Daoy (cell line): ENCODE data around the gene RBP2. TPM values are rescaled to one million over a fixed set of nuclear protein-coding genes. Genes with fewer than 3 reads are reported as not detected.

ENCODE experiments used
- DNase-seq: peaks from one replicate; pipeline ENCODE4 v3.0.0-alpha.2; 2015; ENCODE audit warnings: low read depth
- total RNA-seq: library from RNA; depleted of rRNA; stranded (reverse); fragments of >200 nt; shearing (Covaris generic); gene quantifications from 2 replicates; pipeline ENCODE4 v1.2.3, GENCODE V29; 2014

RBP2 gene
- total RNA-seq, 1 experiment from 2014 or later, result not detected

GRCh38 chr3:139481116-139481515 lies 4.8 kb upstream of the RBP2 start:
- DNase-seq, result no peak

DNA sequence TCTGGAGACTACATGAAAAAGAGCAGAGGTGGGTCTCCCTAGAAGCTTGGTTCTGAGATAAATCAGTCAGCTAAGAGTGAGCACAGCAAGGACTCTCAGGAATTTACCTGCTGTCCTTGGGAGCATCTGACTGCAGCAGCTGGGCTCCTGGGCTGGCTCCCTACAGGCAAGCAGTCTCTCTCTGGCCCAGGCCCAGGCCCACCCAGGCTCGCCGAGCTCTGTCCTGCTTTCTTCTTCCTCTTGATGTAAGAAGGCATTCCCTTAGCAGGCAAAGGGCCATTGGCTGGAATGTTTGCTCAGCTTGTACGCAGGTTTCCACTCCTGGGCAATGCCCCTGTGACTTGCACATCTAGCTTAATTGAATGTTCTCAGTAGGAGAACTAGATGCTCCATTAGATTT lies 4.3 kb upstream of the RBP2 start:
- no peak for DNase-seq

DNA sequence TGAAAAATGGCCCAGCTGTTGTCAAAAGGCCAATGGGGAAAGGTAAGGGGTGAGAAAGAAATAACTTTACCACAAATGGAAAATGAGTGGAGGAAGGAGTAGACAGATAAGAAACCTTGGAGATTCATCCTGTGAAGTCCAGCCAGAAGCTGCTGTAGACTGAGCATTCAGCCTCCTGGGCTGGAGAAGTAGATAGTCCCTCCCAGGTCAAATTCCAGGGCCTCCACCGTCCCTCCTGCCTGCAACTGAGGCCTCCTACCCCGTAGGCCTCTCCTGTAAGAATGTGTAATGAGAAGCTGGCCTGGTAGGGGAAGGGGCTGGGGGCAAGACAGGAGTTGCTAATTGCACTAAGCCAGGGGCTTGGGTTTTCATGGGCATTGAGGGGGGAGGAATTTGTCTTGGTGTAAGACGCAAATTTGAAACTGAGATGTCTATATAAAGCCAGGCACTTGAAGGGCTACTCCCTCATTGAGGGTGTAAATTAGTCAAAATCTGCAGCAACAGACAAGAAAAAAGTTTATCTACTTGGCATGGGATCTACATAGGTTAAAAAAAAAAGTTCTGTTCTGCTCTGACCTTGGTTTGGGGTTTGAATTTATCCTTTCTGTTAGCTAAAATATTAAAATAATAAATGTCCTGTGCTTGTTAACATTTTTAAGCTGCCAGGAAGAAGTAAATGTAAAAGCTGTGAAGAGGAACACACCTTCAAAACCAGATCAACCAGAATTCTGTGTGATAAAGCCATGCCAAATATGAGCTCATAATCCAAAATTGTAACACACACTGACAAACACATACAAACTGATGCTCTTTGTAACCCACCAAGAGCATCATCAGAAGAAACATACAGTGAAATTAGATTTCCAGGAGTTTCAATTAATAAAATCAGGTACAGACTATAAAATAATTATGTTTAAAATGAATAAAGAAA lies 1.7 kb upstream of the RBP2 start:
- DNase-seq, result no peak

GRCh38 chr3:139473155-139473771 lies 3.1 kb downstream of the RBP2 start:
- DNase-seq, result peak; percentile 34

GRCh38 chr3:139472380-139473010 lies 3.8 kb downstream of the RBP2 start:
- DNase-seq, result no peak

GRCh38 chr3:139470199-139470598 lies 6.1 kb downstream of the RBP2 start:
- no peak for DNase-seq

DNA sequence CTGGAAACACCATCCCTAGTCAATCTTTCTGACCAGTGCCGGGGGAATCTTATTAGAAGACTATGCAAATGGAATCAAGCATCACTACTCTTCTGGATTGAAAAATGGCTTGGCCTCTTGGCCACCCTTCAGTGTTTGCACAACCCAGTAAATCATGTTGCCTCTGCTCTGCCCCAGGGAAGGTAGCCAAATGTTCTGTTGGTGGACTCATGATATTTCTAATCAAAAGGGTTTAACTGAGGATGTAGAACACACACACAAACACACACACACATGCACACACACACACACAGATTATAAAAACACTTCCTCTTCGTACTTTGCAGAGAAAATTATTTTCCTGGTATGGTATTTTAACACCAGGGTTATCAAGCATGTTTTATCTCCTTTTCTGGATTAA lies 7.9 kb downstream of the RBP2 start:
- no peak for DNase-seq

- no peak for DNase-seq
Observed at GRCh38 chr3:139466360-139466759, 10.0 kb downstream of the RBP2 start.

GRCh38 chr3:139465636-139466035 lies 10.7 kb downstream of the RBP2 start:
- DNase-seq, result no peak

- no peak for DNase-seq
Observed at GRCh38 chr3:139463466-139463865, 12.8 kb downstream of the RBP2 start.

GRCh38 chr3:139460529-139460928 lies 15.8 kb downstream of the RBP2 start:
- DNase-seq, result no peak

DNA sequence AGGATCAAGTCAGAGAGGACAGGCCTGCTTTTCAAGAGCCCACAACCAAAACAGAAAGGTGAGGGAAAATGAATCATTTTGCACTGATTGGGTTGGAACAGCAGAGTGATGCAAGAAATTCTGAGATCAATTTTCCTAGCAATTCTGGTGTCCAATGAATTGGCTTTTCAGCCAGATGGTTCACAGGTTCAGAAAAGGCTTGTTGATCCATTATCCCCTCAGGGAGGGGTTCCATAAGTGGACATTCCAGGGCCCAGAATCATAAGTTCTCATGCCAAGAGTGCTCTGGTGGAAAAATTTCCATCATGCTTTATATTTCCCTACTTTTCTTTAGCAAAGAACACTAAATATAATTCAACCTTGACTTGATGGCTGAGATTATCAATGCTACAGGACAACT lies 16.2 kb downstream of the RBP2 start:
- no peak for DNase-seq

GRCh38 chr3:139458348-139458747 lies 18.0 kb downstream of the RBP2 start:
- DNase-seq, result no peak

DNA sequence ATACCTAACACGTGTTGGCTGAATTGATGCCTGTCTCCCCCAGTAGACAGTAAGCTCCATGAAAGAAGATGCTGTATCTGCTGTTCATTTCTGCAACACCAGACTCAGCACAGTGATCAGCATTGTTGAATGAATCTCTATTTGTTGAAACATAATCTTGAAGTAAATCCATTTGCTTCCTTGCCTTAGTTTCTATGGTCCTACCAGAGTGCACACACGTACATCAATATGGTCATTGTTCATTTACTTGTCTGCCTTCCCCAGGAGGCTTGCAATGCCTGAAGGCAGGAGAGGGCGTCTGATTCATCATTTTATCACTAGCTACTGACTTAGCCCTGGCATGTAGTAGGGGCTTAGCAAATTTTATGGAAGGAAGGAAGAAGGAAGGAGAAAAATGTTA lies 19.2 kb downstream of the RBP2 start:
- peak; percentile 24 for DNase-seq

- no peak for DNase-seq
Observed at GRCh38 chr3:139456386-139456785, 19.9 kb downstream of the RBP2 start.

DNA sequence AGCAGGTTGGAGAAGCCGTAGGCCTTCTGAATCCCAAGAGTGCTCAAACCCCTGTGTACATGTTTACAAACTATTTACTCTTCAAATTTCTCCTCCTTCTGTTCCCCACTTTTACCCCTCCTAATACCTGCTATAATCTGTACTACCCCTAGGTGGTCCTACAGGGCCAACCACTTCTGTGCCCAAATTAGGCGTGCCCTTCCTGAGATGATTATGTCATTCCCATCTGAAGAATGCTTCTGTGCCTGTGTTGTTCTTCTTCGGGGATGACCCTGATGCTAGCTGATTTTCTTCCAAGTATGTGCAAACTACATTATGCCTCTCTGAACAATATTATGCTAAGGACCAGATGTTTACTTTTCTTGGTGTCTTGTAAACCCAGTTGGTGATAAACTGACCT lies 20.5 kb downstream of the RBP2 start:
- DNase-seq, result peak; percentile 15

DNA sequence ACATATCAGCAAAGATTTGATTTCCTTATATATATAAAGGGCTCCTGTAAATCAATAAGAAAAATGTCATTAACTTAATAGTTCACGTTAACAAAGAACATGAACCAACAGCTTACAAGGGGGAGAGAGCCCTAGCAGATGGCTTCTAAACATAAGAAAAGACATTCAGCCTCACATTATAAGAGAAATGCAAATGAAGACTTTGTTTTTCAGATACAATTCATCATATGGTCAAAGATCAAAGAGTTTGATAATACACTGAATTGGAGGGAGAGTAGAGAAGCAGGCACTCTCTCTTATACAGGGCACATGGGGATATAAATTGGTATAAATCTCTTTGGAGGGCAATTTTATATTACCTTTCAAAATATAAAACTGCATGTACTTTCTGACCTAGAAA lies 21.1 kb downstream of the RBP2 start:
- DNase-seq, result no peak

- no peak for DNase-seq
Observed at GRCh38 chr3:139454346-139454745, 22.0 kb downstream of the RBP2 start.

DNA sequence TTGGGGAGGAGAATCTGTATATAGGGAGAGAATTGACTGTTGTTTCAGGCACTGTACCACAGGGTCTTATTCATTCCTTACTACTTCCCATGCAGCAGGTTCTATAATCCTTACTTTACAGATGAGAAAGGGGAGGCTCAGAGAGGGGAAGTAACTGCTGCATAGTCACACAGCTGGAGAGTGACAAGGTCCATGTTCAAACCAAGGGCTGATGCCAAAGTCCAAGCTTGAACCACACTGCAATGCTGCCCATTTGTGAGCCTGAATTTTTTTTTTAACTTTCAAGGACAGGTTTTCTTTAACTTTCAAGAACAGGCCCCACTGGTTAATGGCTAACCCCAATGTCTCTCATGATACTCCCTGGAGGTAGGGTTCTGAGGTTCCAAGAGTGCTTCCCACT lies 26.2 kb downstream of the RBP2 start:
- DNase-seq, result no peak

GRCh38 chr3:139449566-139449965 lies 26.8 kb downstream of the RBP2 start:
- DNase-seq, result no peak

DNA sequence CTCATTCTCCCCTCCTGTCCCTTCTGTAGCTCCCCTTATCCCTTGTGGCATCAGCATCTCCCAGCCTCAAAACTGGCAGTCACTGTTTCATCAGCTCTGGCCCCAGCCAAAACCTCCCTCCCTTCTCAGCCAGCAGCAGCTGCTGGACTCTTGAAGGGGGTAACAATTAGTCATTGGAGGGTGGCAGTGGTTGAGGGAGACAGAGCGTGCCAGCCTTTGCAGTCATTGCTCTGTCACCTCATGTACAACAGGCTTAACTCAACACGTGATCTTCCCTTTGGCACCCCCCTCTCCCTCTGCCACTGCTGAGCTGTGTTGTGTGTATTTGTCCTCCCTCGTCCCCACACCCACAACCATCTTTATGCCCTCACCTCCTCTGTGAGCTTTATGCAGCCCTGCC lies 28.2 kb downstream of the RBP2 start:
- peak; percentile 48 for DNase-seq

- DNase-seq, result no peak
Observed at GRCh38 chr3:139447486-139447885, 28.8 kb downstream of the RBP2 start.

GRCh38 chr3:139444446-139444845 lies 31.9 kb downstream of the RBP2 start:
- DNase-seq, result no peak
